Naive thymus-derived CD4-positive, alpha-beta T cell (primary cell): ENCODE results near the gene PNPO. TPM values are rescaled to one million over a fixed set of nuclear protein-coding genes. Genes with fewer than 3 reads are reported as not detected.

Experiments
- ATAC-seq: fragments of 150-1000 bp; cut with Tn5 transposase; 2 replicates; pipeline ENCODE4 v1.10.0; 2021; ENCODE audit warnings: mild to moderate bottlenecking, moderate library complexity
- CTCF ChIA-PET: fragments of 350-600 bp; sonication (Branson Sonifier 250); formaldehyde crosslinking; loops from one replicate; lab custom pipeline; 2021; ENCODE audit warnings: antibody characterized with exemption; lab: Charles Lee
- POLR2A ChIA-PET: fragments of 350-600 bp; sonication (Branson Sonifier 250); formaldehyde crosslinking; loops from one replicate; lab custom pipeline; 2021; ENCODE audit warnings: antibody characterized with exemption, inconsistent platforms; lab: Charles Lee
- DNase-seq, 9 donors: peaks; one replicate each; pipeline versions ENCODE4 v3.0.0 to v3.0.0-alpha.2; 2020 to 2022; ENCODE audit warnings: mixed read lengths in 1 of 9
- H3K27ac ChIP-seq: one replicate; pipeline ENCODE4 v1.7.0; 2013; ENCODE audit warnings: mild to moderate bottlenecking, low read depth, low read length, moderate library complexity
- H3K27me3 ChIP-seq, 2 donors: one replicate each; pipeline ENCODE4 v1.7.0; 2013; ENCODE audit warnings: low read length in 2 of 2, mild to moderate bottlenecking in 2 of 2, moderate library complexity in 2 of 2; ENCODE audit not compliant: control insufficient read depth in 2 of 2, insufficient read depth in 2 of 2
- H3K36me3 ChIP-seq, 3 experiments: 1 replicate in 2 of 3; 2 replicates in 1 of 3; pipeline ENCODE4 v1.7.0; 2013; ENCODE audit warnings: low read length in 3 of 3, mild to moderate bottlenecking in 3 of 3, moderate library complexity in 1 of 3; ENCODE audit not compliant: insufficient read depth in 3 of 3, control insufficient read depth in 2 of 3
- H3K4me1 ChIP-seq, 2 donors: one replicate each; pipeline ENCODE4 v1.7.0; 2013; ENCODE audit warnings: low read length in 2 of 2, mild to moderate bottlenecking in 2 of 2, moderate library complexity in 1 of 2; ENCODE audit not compliant: control insufficient read depth in 2 of 2, insufficient read depth in 2 of 2
- H3K4me3 ChIP-seq: 2 replicates; pipeline ENCODE4 v1.7.0; 2013; ENCODE audit warnings: mild to moderate bottlenecking, low read length
- H3K9me3 ChIP-seq, 3 experiments: 1 replicate in 2 of 3; 2 replicates in 1 of 3; pipeline ENCODE4 v1.7.0; 2013; ENCODE audit warnings: low read length in 3 of 3; ENCODE audit not compliant: control insufficient read depth in 2 of 3
- H3K27ac Mint-ChIP-seq, 9 donors: one replicate each; pipeline ENCODE4 v1.8.0; 2020 to 2022; ENCODE audit warnings: mixed read lengths in 9 of 9, mild to moderate bottlenecking in 8 of 9, moderate library complexity in 5 of 9, inconsistent platforms in 2 of 9
- H3K27me3 Mint-ChIP-seq, 5 donors: one replicate each; pipeline ENCODE4 v1.8.0; 2021 to 2022; ENCODE audit warnings: mixed read lengths in 5 of 5, mild to moderate bottlenecking in 1 of 5
- H3K36me3 Mint-ChIP-seq, 5 donors: one replicate each; pipeline ENCODE4 v1.8.0; 2020 to 2022; ENCODE audit warnings: mixed read lengths in 5 of 5, mild to moderate bottlenecking in 3 of 5, inconsistent platforms in 1 of 5
- H3K4me1 Mint-ChIP-seq, 7 donors: one replicate each; pipeline ENCODE4 v1.8.0; 2020 to 2022; ENCODE audit warnings: mixed read lengths in 7 of 7, mild to moderate bottlenecking in 3 of 7, inconsistent platforms in 1 of 7
- H3K4me3 Mint-ChIP-seq, 10 donors: one replicate each; pipeline ENCODE4 v1.8.0; 2020 to 2022; ENCODE audit warnings: mild to moderate bottlenecking in 10 of 10, mixed read lengths in 10 of 10, moderate library complexity in 6 of 10, inconsistent platforms in 2 of 10
- H3K9me3 Mint-ChIP-seq, 11 donors: one replicate each; pipeline ENCODE4 v1.8.0; 2020 to 2022; ENCODE audit warnings: mixed read lengths in 11 of 11, mild to moderate bottlenecking in 4 of 11, inconsistent platforms in 1 of 11, moderate library complexity in 1 of 11
- intact Hi-C, 2 donors: fragments of 100-400 bp; cut with micrococcal nuclease; formaldehyde crosslinking; loops; one replicate each; pipeline ENCODE4 v1.15.1; 2023
- polyA plus RNA-seq, 2 donors: library from polyadenylated mRNA; unstranded; fragments of 300-500 nt; fragmentation: Illumina TruSeq; gene quantifications; one replicate each; pipeline ENCODE4 v1.2.3, GENCODE V29; 2021
- total RNA-seq, 6 experiments: library from RNA in 5 of 6; stranded (reverse) in 5 of 6; gene quantifications; 1 replicate in 5 of 6; 2 replicates in 1 of 6; pipeline ENCODE4 v1.2.3 and lab custom pipeline; 2021 to 2026

The PNPO gene
- total and polyA plus RNA-seq, 7 experiments from 2014 or later, result 12.0 to 35.7 (median 16.2) TPM

GRCh38 chr17:47998044-47998443 lies 56.7 kb downstream of the PNPO start:
- H3K27ac Mint-ChIP-seq, result no peak overlapping the region
- H3K27ac ChIP-seq, result no peak overlapping the region
- no peaks in the 10 kb centered on the region for H3K27me3 ChIP-seq
- H3K36me3 ChIP-seq, result no peaks in the 10 kb centered on the region
- H3K4me3 Mint-ChIP-seq, result no peak overlapping the region
- DNase-seq, result no peak
- ATAC-seq, result no peak
- no peak overlapping the region for H3K4me3 ChIP-seq
- ChIA-PET POLR2A (interaction anchor here (0.7 kb wide), 1 partner anchor 78 kb away, joined by 3 read pairs; no protein-coding TSS in a partner anchor), CTCF (no interaction called here)
- H3K36me3 Mint-ChIP-seq, result no peaks in the 10 kb centered on the region
- peaks cover 0 to 3% (median 0%) of the 10 kb centered on the region in 11 donors for H3K9me3 Mint-ChIP-seq
- intact Hi-C loops, result no loop called here
- H3K9me3 ChIP-seq, result no peaks in the 10 kb centered on the region
- peaks cover 0 to 11% (median 6%) of the 10 kb centered on the region in 7 donors for H3K4me1 Mint-ChIP-seq
- peaks cover 0 to 16% (median 5%) of the 10 kb centered on the region in 5 donors for H3K27me3 Mint-ChIP-seq
- H3K4me1 ChIP-seq, result no peaks in the 10 kb centered on the region

Other genes with a start within 250 kb of the PNPO start
- gene TBKBP1, start 247.4 kb upstream of the PNPO start, total RNA-seq, result 10 to 100 TPM in 1 of 5 experiments, 1 to 10 TPM in 4; 1.9 to 13.3 (median 2.9) TPM
- under 1 TPM in 1 of 2 donors, not detected in 1; 0.08 TPM for gene TBKBP1, start 247.4 kb upstream of the PNPO start, polyA plus RNA-seq
- 10 to 100 TPM in 2 of 5 experiments, 1 to 10 TPM in 3; 1.3 to 38.6 (median 4.5) TPM for gene TBX21, start 208.3 kb upstream of the PNPO start, total RNA-seq
- gene TBX21, start 208.3 kb upstream of the PNPO start, polyA plus RNA-seq, result under 1 TPM; 0.13 to 0.43 TPM
- gene OSBPL7, start 119.8 kb upstream of the PNPO start, total RNA-seq, result 10 to 100 TPM; 36.6 to 46.1 (median 41.4) TPM
- 1 to 10 TPM; 4.0 to 6.3 TPM for gene OSBPL7, start 119.8 kb upstream of the PNPO start, polyA plus RNA-seq
- 10 to 100 TPM; 33.6 to 51.2 (median 35.7) TPM for gene MRPL10, start 110.0 kb upstream of the PNPO start, total RNA-seq
- gene MRPL10, start 110.0 kb upstream of the PNPO start, polyA plus RNA-seq, result 10 to 100 TPM; 36.5 to 44.0 TPM
- gene LRRC46, start 109.9 kb upstream of the PNPO start, total RNA-seq, result 1 to 10 TPM in 2 of 5 experiments, under 1 TPM in 3; 0.20 to 1.7 (median 0.66) TPM
- gene LRRC46, start 109.9 kb upstream of the PNPO start, polyA plus RNA-seq, result 1 to 10 TPM; 1.2 to 1.8 TPM
- gene SCRN2, start 100.3 kb upstream of the PNPO start, total RNA-seq, result 10 to 100 TPM; 33.4 to 55.9 (median 41.4) TPM
- gene SCRN2, start 100.3 kb upstream of the PNPO start, polyA plus RNA-seq, result 10 to 100 TPM; 27.5 to 34.8 TPM
- gene SP6, start 90.4 kb upstream of the PNPO start, total RNA-seq, result under 1 TPM in 3 of 5 experiments, not detected in 2; 0.16 to 0.29 (median 0.22) TPM
- under 1 TPM in 1 of 2 donors, not detected in 1; 0.05 TPM for gene SP6, start 90.4 kb upstream of the PNPO start, polyA plus RNA-seq
- gene SP2, start 45.3 kb upstream of the PNPO start, total RNA-seq, result 10 to 100 TPM; 25.2 to 36.5 (median 30.8) TPM
- 10 to 100 TPM in 1 of 2 donors, 1 to 10 TPM in 1; 7.9 to 15.6 TPM for gene SP2, start 45.3 kb upstream of the PNPO start, polyA plus RNA-seq
- gene PRR15L, start 16.3 kb downstream of the PNPO start, total RNA-seq, result not detected
- under 1 TPM in 1 of 2 donors, not detected in 1; 0.32 TPM for gene PRR15L, start 16.3 kb downstream of the PNPO start, polyA plus RNA-seq
- 100 to 1,000 TPM; 238 to 349 (median 276) TPM for gene CDK5RAP3, start 29.5 kb downstream of the PNPO start, total RNA-seq
- 10 to 100 TPM; 72.4 to 86.8 TPM for gene CDK5RAP3, start 29.5 kb downstream of the PNPO start, polyA plus RNA-seq
- gene COPZ2, start 96.2 kb downstream of the PNPO start, total RNA-seq, result 1 to 10 TPM in 4 of 5 experiments, under 1 TPM in 1; 0.81 to 5.5 (median 1.9) TPM
- gene COPZ2, start 96.2 kb downstream of the PNPO start, polyA plus RNA-seq, result under 1 TPM; 0.75 to 0.99 TPM
- gene NFE2L1, start 106.8 kb downstream of the PNPO start, total RNA-seq, result 10 to 100 TPM; 34.7 to 65.2 (median 49.2) TPM
- 10 to 100 TPM in 1 of 2 donors, 1 to 10 TPM in 1; 8.7 to 15.8 TPM for gene NFE2L1, start 106.8 kb downstream of the PNPO start, polyA plus RNA-seq
- 10 to 100 TPM; 16.4 to 56.7 (median 33.5) TPM for gene CBX1, start 159.9 kb downstream of the PNPO start, total RNA-seq
- gene CBX1, start 159.9 kb downstream of the PNPO start, polyA plus RNA-seq, result 10 to 100 TPM; 22.8 to 26.1 TPM
- gene SNX11, start 166.2 kb downstream of the PNPO start, total RNA-seq, result 10 to 100 TPM; 12.3 to 35.1 (median 16.7) TPM
- gene SNX11, start 166.2 kb downstream of the PNPO start, polyA plus RNA-seq, result 10 to 100 TPM; 16.8 to 21.1 TPM